Heart left ventricle (tissue), 13 donors: Measurements from ENCODE around the gene FASTK.
A peak's percentile ranks its signal among the peaks of the same experiment; 100 is the strongest.

Experiments
- CTCF ChIP-seq, 12 donors: fragments of 200-600 bp; sonication (generic) in 4 of 12; IDR thresholded peaks; one replicate each; pipeline versions ENCODE4 v1.5.0 to v1.8.0; 2018 to 2022; ENCODE audit warnings: antibody characterized with exemption in 12 of 12, mild to moderate bottlenecking in 5 of 12
- POLR2A ChIP-seq, 2 donors: fragments of 450-650 bp; IDR thresholded peaks; one replicate each; pipeline ENCODE4 v1.6.1; 2017; ENCODE audit warnings: antibody characterized with exemption in 2 of 2, mild to moderate bottlenecking in 2 of 2, moderate library complexity in 2 of 2
- donor health status: ischemic (EF 13 %, LVEDD 7.1; RV severe dilation, severe dysfunction).
- donor health status: DM: no; HTN: yes; CAD: no.
- donor health status: DM: no; HTN: no; CAD: no.
- donor health status: ischemic (EF 25% LVEDD 6.9; RV normal size, moderate dysfunction).
- donor health status: ischemic (EF 25% LVEDD 5.7; RV mildly dilated, moderate dysfunction).
- donor health status: ischemic (EF 35%, LVEDD 5.7; RV mildly dilated, moderate dysfunction).
- donor health status: nonischemic (EF 11% LVEDD 7.7; RV severe dilation, severe dysfunction).
- donor health status: DM: yes; HTN: yes; CAD: no.
- donor health status: PGD.
- donor health status: ischemic (EF 29% LVEDD 5.4; RV normal size, mild dysfunction).
- donor health status: nonischemic (EF 23%, LVEDD 6.1; RV moderate dilation, normal function).

GRCh38 chr7:151060113-151060415 is 20.5 kb downstream of the FASTK start:
- peak in 3 of 12 donors; percentile 4 to 13 (median 4) for TF ChIP-seq CTCF (IDR thresholded peaks at IDR 0.05)
- no peak for TF ChIP-seq POLR2A (IDR thresholded peaks at IDR 0.05)
